ENCODE measurements around the gene SLC25A44.

DNA sequence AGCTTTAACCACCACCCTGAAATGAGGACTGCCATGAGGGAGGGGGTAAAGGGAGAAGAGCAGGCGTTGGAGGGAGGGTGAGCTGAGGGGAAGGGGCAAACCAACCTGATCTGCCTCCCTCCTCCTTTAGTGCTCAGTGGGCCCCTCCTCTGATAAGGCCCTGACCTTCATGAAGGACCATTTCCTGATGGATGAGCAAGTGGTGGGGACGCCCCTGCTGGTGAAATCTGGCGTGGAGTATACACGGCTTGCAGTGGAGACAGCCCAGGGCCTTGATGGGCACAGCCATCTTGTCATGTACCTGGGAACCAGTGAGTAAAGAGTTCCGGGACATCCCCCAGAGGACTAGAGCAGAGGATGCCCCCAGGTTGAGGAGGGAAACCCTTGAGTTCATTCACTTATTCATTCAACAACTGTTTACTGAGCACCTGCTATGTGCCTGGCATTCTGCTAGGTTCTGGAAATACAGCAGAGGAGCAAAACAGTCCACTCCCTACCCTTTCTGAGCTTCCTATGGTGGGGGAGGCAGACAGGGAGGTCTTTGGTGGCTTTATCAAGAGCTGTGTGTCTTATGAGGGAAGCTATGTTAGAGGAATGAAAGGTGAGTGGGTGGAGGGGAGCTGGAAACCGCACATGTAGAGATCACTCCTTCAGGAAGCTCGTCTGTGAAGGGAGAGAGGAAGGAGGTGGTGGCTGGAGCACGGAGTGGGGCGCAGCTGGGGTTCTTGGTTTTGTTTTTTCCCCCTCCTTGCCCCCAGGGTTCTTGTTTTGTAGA lies 21.0 kb upstream of the SLC25A44 start:
- TF ChIP-seq ARNTL (CRISPR knock-in tag; IDR thresholded peaks at IDR 0.05; ENCODE audit: borderline replicate concordance, low read depth), result no peak
- no peak for TF ChIP-seq ISL1 (CRISPR knock-in tag; IDR thresholded peaks at IDR 0.05)
- no peak for TF ChIP-seq SNAI2 (CRISPR knock-in tag; IDR thresholded peaks at IDR 0.05)
- TF ChIP-seq TOX (CRISPR knock-in tag; IDR thresholded peaks at IDR 0.05; ENCODE audit: borderline replicate concordance), result no peak
- TF ChIP-seq ZC3H10 (CRISPR knock-in tag; IDR thresholded peaks at IDR 0.05), result no peak
- TF ChIP-seq PATZ1 (CRISPR knock-in tag; IDR thresholded peaks at IDR 0.05; ENCODE audit: borderline replicate concordance), result no peak
